ENCODE measurements around the gene HSD17B12. TPM values are rescaled to one million over a fixed set of nuclear protein-coding genes. Genes with fewer than 3 reads are reported as not detected.
A peak's percentile ranks its signal among the peaks of the same experiment; 100 is the strongest.

The HSD17B12 gene
- total RNA-seq, 1 donor = 148 TPM

GRCh38 chr11:43874738-43875137, 194.2 kb downstream of the HSD17B12 start:
- DNase-seq (ENCODE audit: low read depth) = no peak
- TF ChIP-seq CTCF (IDR thresholded peaks at IDR 0.05; ENCODE audit: insufficient read depth, low read depth, low read length) = no peak

GRCh38 chr11:43879789-43880639, 199.5 kb downstream of the HSD17B12 start:
- no peak for DNase-seq (ENCODE audit: low read depth)
- peak overlapping the region; percentile 97 for H3K4me3 ChIP-seq (ENCODE audit: low read depth, low read length)
- TF ChIP-seq CTCF (IDR thresholded peaks at IDR 0.05; ENCODE audit: insufficient read depth, low read depth, low read length) = no peak

More at GRCh38 chr11:43874738-43875137, 194.2 kb downstream of the HSD17B12 start:
- H3K4me3 ChIP-seq (ENCODE audit: low read depth, low read length) = no peak overlapping the region

- TF ChIP-seq CTCF (IDR thresholded peaks at IDR 0.05; ENCODE audit: insufficient read depth, low read depth, low read length) = peak; percentile 10
- peak; percentile 95 for DNase-seq (ENCODE audit: low read depth)
- peak within 1 kb of the TSS; percentile 97 for H3K4me3 ChIP-seq (ENCODE audit: low read depth, low read length)
Observed at GRCh38 chr11:43880640-43881159, 200.2 kb downstream of the HSD17B12 start, which contains the start of gene ALKBH3. Gene ALKBH3 (plus strand): TSS chr11:43880831. CDS start chr11:43882653, 1,822 bp downstream.

GRCh38 chr11:43892851-43893250, 212.3 kb downstream of the HSD17B12 start:
- no peak for DNase-seq (ENCODE audit: low read depth)
- TF ChIP-seq CTCF (IDR thresholded peaks at IDR 0.05; ENCODE audit: insufficient read depth, low read depth, low read length) = no peak
- H3K4me3 ChIP-seq (ENCODE audit: low read depth, low read length) = no peak overlapping the region

- no peak for TF ChIP-seq CTCF (IDR thresholded peaks at IDR 0.05; ENCODE audit: insufficient read depth, low read depth, low read length)
- DNase-seq (ENCODE audit: low read depth) = no peak
- no peak overlapping the region for H3K4me3 ChIP-seq (ENCODE audit: low read depth, low read length)
Observed at GRCh38 chr11:43894546-43894945, 214.0 kb downstream of the HSD17B12 start.

GRCh38 chr11:43895601-43896000, 215.1 kb downstream of the HSD17B12 start:
- no peak for DNase-seq (ENCODE audit: low read depth)

More at GRCh38 chr11:43895601-43896000, 215.1 kb downstream of the HSD17B12 start:
- TF ChIP-seq CTCF (IDR thresholded peaks at IDR 0.05; ENCODE audit: insufficient read depth, low read depth, low read length) = no peak
- no peak overlapping the region for H3K4me3 ChIP-seq (ENCODE audit: low read depth, low read length)
